Hepatocyte (in vitro differentiated cells): ENCODE measurements around the gene SLC15A3. TPM values are rescaled to one million over a fixed set of nuclear protein-coding genes. Genes with fewer than 3 reads are reported as not detected.
"Not testable (repeated sequence)": the region's sequence is repeated elsewhere in the genome, so short reads cannot be mapped to it uniquely, and the experiment has no call there.

Source experiments
- DNase-seq: peaks from one replicate; pipeline ENCODE4 v3.0.0-alpha.2; 2016; ENCODE audit warnings: low spot score
- H2AFZ ChIP-seq: fragments of 200-600 bp; sonication (generic); 2 replicates; pipeline ENCODE4 v1.6.0; 2016; ENCODE audit warnings: antibody characterized with exemption, mild to moderate bottlenecking
- H3K27ac ChIP-seq: fragments of 200-600 bp; sonication (generic); 2 replicates; pipeline ENCODE4 v1.5.1; 2016; ENCODE audit warnings: mild to moderate bottlenecking
- H3K27me3 ChIP-seq: fragments of 200-600 bp; sonication (generic); 2 replicates; pipeline ENCODE4 v1.6.1; 2016
- H3K36me3 ChIP-seq: fragments of 200-600 bp; sonication (generic); replicated peaks from 2 replicates; pipeline ENCODE4 v1.5.1; 2016; ENCODE audit warnings: low read depth; ENCODE audit not compliant: insufficient read depth
- H3K4me1 ChIP-seq: fragments of 200-600 bp; sonication (generic); 2 replicates; pipeline ENCODE4 v1.5.1; 2016; ENCODE audit warnings: mild to moderate bottlenecking, moderate library complexity; ENCODE audit not compliant: insufficient read depth
- H3K4me2 ChIP-seq: fragments of 200-600 bp; sonication (generic); 2 replicates; pipeline ENCODE4 v1.6.0; 2016
- H3K4me3 ChIP-seq: fragments of 200-600 bp; sonication (generic); 2 replicates; pipeline ENCODE4 v1.5.1; 2016; ENCODE audit warnings: mild to moderate bottlenecking
- H3K79me2 ChIP-seq: fragments of 200-600 bp; sonication (generic); 2 replicates; pipeline ENCODE4 v1.6.0; 2017; ENCODE audit warnings: mild to moderate bottlenecking
- H3K9me2 ChIP-seq: fragments of 200-600 bp; sonication (generic); replicated peaks from 2 replicates; pipeline ENCODE4 v1.6.0; 2017; ENCODE audit warnings: mild to moderate bottlenecking; ENCODE audit not compliant: insufficient read depth
- H3K9me3 ChIP-seq: fragments of 200-600 bp; sonication (generic); 2 replicates; pipeline ENCODE4 v1.5.1; 2016; ENCODE audit warnings: low read depth, mild to moderate bottlenecking
- H4K20me1 ChIP-seq: fragments of 200-600 bp; sonication (generic); 2 replicates; pipeline ENCODE4 v1.6.0; 2016; ENCODE audit warnings: mild to moderate bottlenecking; ENCODE audit not compliant: insufficient read depth, poor library complexity, severe bottlenecking
- CTCF ChIP-seq: fragments of 200-600 bp; sonication (generic); IDR thresholded peaks from 2 replicates; pipeline ENCODE4 v1.5.1; 2016; ENCODE audit warnings: antibody characterized with exemption, mild to moderate bottlenecking; ENCODE audit not compliant: poor library complexity
- EZH2 ChIP-seq: fragments of 200-600 bp; sonication (generic); IDR thresholded peaks from 2 replicates; pipeline ENCODE4 v1.6.1; 2016; ENCODE audit warnings: antibody characterized with exemption, mild to moderate bottlenecking, borderline replicate concordance
- EZH2phosphoT487 ChIP-seq: fragments of 200-600 bp; sonication (generic); IDR thresholded peaks from one replicate; pipeline ENCODE4 v1.6.1; 2018; ENCODE audit warnings: antibody characterized with exemption, mild to moderate bottlenecking, low read depth, moderate library complexity; ENCODE audit not compliant: unreplicated experiment, severe bottlenecking
- WGBS: methylation state at CpG from one replicate; pipeline ENCODE4 v1.1.6; 2016; ENCODE audit warnings: low lambda C conversion rate; ENCODE audit errors: missing lambda C conversion rate; 5-methylcytosine and 5-hydroxymethylcytosine counted together
- polyA plus RNA-seq: library from polyadenylated mRNA; unstranded; fragments of >200 nt; fragmentation: Nextera tagmentation; extraction: Ambion mirVana; gene quantifications from 2 replicates; pipeline ENCODE4 v1.2.1, GENCODE V29; 2016
- total RNA-seq: library from RNA; depleted of rRNA; stranded (reverse); fragments of >200 nt; gene quantifications from 2 replicates; pipeline ENCODE4 v1.2.3, GENCODE V29; 2014

SLC15A3 gene
- total and polyA plus RNA-seq, 2 experiments from 2014 or later, result 0.56 to 3.3 TPM

DNA sequence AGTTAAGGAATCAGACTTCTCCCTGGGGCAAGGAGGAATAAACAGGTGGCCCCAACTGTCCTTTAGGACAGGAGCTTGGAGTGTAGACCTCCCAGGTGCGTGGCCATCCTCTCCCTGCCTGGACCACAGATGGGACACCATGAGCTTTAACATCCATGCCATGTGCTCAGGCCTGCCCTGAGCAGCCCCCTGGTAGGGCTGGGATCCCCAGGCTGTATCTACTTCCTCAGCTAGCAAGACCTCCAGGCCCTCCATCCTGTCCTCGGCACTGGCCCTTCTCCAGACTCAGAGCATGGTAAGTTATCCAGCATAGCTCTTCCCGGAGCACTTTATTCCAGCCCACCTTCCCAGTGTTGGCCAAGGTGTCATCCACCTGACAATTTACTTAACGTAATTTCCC, 25.2 kb upstream of the SLC15A3 start:
- Histone ChIP-seq H2AFZ (no peak overlapping the region), H3K79me2 (no peaks in the 10 kb centered on the region), H3K4me2 (no peak overlapping the region), H3K9me2 (no peaks in the 10 kb centered on the region), H3K27me3 (no peaks in the 10 kb centered on the region), H3K36me3 (no peaks in the 10 kb centered on the region), H3K9me3 (no peaks in the 10 kb centered on the region), H3K4me3 (no peak overlapping the region), H4K20me1 (no peaks in the 10 kb centered on the region), H3K27ac (no peak overlapping the region), H3K4me1 (no peaks in the 10 kb centered on the region)
- DNase-seq, result no peak
- TF ChIP-seq EZH2 (no peak), EZH2phosphoT487 (no peak), CTCF (no peak)
- 95% methylated on average over 4 of the region's 4 CpGs for WGBS

DNA sequence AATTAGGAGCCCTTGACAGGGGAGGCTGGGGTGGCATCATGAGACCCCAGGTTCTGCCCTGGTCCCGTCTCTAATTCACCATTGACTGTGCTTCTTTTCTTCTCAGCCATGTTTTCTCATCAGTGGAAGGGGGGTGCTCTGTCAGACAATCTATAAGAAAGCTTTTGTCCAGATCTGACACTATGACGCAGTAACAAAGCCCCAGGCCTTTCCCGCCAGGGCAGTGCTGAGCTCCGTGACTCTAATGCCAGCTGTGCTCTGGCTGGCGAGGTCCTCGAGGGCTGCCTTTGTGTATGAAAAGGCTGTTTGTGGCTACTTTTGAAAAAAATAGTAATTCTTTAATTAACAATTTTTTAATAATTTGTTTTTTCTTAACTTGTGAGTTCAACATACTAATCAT, 22.8 kb upstream of the SLC15A3 start:
- Histone ChIP-seq H3K27me3 (no peaks in the 10 kb centered on the region), H3K9me2 (no peaks in the 10 kb centered on the region), H3K4me1 (no peaks in the 10 kb centered on the region), H3K36me3 (no peaks in the 10 kb centered on the region), H3K27ac (no peak overlapping the region), H3K9me3 (no peaks in the 10 kb centered on the region), H2AFZ (no peak overlapping the region), H3K4me2 (no peak overlapping the region), H3K4me3 (no peak overlapping the region), H4K20me1 (no peaks in the 10 kb centered on the region), H3K79me2 (no peaks in the 10 kb centered on the region)
- no peak for DNase-seq
- TF ChIP-seq EZH2 (no peak), CTCF (no peak), EZH2phosphoT487 (no peak)
- 84% methylated on average over 6 of the region's 6 CpGs for WGBS

- H3K27ac ChIP-seq, H3K4me3 ChIP-seq, DNase-seq: not testable (repeated sequence)
These were observed 22.3 kb upstream of the SLC15A3 start for GRCh38 chr11:60974316-60974715.

GRCh38 chr11:60973699-60974098, 21.7 kb upstream of the SLC15A3 start:
- Histone ChIP-seq H3K27me3 (no peaks in the 10 kb centered on the region), H3K9me3 (no peaks in the 10 kb centered on the region), H3K4me3 (no peak overlapping the region), H3K27ac (no peak overlapping the region), H3K36me3 (no peaks in the 10 kb centered on the region), H2AFZ (no peak overlapping the region), H3K79me2 (no peaks in the 10 kb centered on the region), H3K4me1 (no peaks in the 10 kb centered on the region), H4K20me1 (no peaks in the 10 kb centered on the region), H3K9me2 (no peaks in the 10 kb centered on the region), H3K4me2 (no peak overlapping the region)
- TF ChIP-seq CTCF, result no peak
- no peak for DNase-seq
- WGBS, result 94% methylated on average over 6 of the region's 6 CpGs

More at GRCh38 chr11:60974316-60974715, 22.3 kb upstream of the SLC15A3 start:
- WGBS, result 96% methylated on average over 13 of the region's 13 CpGs
- H3K79me2 ChIP-seq, H3K9me2 ChIP-seq, H2AFZ ChIP-seq, H3K4me1 ChIP-seq, H3K4me2 ChIP-seq, H3K27me3 ChIP-seq, H3K36me3 ChIP-seq, H4K20me1 ChIP-seq, H3K9me3 ChIP-seq: not testable (repeated sequence)
